Activated CD8-positive, alpha-beta memory T cell treated with anti-CD3 and anti-CD28 coated beads for 1 hour (primary cell): ENCODE measurements around the gene SNAPC1.
"Not testable (repeated sequence)": the region's sequence is repeated elsewhere in the genome, so short reads cannot be mapped to it uniquely, and the experiment has no call there.

Source experiments
- DNase-seq, 2 donors: peaks; one replicate each; pipeline ENCODE4 v3.0.0-alpha.2; 2020; ENCODE audit warnings: low read depth in 1 of 2; ENCODE audit errors: extremely low read depth in 1 of 2

The SNAPC1 gene

GRCh38 chr14:61749264-61749663, 13.0 kb upstream of the SNAPC1 start:
- no peak for DNase-seq

DNA sequence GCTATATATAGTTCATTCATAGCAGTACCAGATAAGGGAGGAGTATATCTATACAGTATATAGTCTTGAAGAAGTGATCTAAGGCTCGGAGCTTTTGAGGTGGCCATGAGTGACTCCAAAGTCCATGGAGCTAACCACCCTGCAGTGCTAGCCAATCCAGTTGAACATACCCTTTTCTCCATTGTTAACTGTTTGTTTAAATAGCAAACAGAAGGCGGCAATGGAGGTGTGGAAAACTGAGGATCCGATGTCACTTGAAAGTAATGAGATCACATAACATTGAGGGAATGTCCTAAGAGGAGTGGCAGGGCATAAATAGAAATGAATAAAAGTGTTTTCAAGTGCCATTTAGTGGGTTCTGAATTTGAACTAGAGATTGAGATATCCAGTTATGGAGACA, 12.4 kb upstream of the SNAPC1 start:
- DNase-seq = no peak

DNA sequence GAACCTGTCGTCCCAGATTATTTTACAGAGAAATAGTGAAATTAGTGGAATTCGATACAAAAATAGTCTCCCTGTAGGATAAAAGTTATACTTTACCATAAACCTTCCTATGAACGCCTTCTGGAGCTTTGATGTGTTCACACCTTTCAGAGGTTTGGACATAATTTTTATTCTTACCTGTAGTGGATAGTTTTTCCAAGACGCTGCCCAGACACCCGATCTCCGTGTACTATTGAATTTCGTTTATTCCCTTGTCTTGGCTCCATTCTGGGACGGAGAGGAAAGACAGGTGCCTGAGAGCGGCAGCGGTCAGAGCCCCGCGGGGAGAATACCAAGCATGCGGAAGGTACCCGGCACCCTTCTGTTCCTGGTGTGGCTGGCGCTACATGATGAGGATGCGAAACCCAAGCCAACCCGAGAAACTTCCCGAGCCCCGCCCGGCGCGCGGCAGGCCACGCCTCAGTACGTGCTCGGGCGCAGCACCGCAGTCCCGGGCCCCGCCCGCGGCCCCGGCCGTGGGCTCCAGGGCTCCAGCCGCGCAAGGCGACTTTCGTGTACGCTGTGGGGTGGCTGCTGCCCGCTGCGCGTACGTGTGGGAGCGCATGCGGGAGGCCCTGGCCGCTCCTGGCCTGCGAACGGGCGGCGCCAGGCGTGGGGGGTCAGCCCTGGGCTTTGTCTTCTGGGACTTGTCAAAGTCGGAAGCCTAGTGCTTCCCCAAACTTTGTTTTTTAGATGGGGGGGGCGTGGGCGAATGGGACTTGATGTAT, 11.3 kb upstream of the SNAPC1 start:
- DNase-seq = peak; percentile 27 to 65

GRCh38 chr14:61751475-61751989, 10.7 kb upstream of the SNAPC1 start:
- no peak for DNase-seq

- DNase-seq = no peak
Observed at GRCh38 chr14:61752626-61753025, 9.6 kb upstream of the SNAPC1 start.

- no peak for DNase-seq
Observed at GRCh38 chr14:61753631-61754030, 8.6 kb upstream of the SNAPC1 start.

DNA sequence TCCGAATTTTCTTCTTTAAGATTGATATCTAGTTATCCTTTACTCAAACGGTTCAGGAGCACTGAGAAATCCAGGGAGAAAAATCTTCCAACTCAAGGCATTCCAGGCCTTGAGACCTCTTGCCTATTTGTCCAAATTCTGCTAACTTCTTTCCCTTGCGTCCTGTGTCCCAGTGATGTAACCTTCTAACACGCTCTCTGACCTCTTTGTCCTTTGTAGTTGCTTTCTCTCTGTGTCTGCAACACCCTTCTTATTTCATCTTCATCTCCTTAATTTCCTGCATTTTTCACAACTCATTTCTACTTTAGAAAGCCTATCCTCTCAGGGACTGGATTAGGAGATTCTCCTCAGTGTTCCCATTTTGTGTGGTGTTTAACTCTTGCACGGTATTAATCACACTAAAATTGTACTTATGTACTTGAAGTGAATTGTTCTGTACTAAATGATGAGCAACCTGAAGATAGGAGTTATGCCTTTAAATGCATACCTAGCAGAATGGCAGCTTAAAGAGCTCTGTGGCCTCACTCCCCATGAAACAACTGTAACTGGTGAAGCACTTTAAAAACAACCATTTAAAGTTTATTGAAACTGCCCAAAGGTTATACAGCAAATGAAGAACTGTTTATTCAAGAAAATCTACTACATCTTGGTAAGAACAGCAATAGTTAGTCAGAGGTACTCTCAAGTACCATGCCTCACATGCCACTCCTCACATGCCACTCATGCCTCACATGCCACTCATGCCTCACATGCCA, 7.4 kb upstream of the SNAPC1 start:
- no peak for DNase-seq

DNA sequence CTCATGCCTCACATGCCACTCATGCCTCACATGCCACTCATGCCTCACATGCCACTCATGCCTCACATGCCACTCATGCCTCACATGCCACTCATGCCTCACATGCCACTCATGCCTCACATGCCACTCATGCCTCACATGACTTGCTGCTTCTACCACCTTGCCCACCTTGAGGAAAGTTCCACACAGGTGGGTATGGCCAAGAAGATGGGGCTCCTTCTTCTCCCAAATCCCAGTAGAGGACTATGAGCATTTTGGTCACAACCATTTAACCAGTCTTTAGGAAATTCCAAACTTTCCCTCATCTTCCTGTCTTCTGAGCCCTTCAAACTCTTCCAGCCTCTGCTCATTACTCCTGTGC, 6.9 kb upstream of the SNAPC1 start:
- not testable (repeated sequence) for DNase-seq

DNA sequence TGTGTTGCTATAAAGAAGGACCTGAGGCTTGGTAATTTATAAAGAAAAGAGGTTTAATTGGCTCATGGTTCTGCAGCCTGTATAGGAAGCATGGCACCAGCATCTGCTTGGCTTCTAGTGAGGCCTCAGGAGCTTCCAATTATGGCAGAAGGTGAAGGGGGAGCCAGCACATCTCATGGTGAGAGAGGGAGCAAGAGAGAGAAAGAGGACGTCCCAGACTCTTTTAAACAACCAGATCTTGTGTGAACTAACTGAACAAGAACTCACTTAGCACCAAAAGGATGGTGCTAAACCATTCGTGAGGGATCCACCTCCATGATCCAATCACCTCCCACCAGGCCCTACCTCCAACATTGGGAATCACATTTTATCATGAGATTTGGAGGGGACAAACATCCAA, 6.1 kb upstream of the SNAPC1 start:
- no peak for DNase-seq

DNA sequence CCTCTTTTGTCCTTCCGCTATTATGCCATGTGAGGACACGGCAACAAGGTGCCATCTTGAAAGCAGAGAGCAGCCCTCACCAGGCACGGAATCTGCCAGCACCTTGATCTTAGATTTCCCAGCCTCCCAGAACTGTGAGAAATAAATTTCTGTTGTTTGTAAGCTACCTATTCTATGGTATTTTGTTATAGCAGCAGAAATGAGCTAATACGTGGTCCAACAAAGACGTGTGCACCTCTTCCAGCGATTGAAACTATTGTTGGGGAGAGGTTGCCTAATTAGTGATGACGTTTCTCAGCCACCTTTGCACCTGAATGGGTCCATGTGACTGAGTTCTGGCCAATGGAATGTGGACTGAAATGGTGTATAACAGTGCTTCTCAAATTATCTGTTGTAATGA, 2.3 kb upstream of the SNAPC1 start:
- no peak for DNase-seq

- no peak for DNase-seq
Observed at GRCh38 chr14:61761557-61761956, 663 bp upstream of the SNAPC1 start.

DNA sequence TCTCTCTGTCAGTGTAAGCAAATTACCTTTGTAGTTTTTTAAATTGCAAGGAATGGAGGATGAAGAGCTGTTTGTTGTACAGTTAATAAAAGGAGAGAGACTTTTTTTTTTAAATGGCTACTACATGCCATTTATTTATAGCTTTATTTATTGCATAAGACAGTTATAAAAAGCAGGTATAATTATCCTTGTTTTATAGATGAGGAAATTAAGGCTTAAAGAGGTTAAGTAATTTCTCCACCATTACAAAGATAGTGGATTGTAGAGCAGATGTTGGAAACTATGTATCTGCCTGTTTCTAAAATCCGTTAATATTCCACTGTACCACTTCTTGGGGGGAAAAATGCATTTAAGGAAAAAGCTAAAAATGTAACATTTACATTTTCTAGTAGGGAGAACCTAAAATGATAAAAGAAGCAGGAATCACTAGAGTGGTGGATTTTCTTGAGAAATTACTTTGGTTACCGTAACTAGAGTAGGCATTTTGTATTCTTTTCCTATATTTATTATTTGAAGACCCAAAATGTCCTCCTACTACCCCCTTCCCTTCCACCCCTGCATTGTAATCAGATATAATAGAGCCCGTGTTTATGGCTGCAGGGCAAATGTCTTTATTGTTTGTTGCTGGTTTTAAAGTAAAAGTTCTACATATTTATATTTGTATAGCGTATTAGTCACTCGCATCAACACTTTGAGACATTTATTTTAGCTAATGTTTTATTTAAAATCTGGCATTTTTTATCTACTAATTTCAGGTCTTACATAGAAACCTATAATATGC, 2.3 kb downstream of the SNAPC1 start:
- DNase-seq = no peak

DNA sequence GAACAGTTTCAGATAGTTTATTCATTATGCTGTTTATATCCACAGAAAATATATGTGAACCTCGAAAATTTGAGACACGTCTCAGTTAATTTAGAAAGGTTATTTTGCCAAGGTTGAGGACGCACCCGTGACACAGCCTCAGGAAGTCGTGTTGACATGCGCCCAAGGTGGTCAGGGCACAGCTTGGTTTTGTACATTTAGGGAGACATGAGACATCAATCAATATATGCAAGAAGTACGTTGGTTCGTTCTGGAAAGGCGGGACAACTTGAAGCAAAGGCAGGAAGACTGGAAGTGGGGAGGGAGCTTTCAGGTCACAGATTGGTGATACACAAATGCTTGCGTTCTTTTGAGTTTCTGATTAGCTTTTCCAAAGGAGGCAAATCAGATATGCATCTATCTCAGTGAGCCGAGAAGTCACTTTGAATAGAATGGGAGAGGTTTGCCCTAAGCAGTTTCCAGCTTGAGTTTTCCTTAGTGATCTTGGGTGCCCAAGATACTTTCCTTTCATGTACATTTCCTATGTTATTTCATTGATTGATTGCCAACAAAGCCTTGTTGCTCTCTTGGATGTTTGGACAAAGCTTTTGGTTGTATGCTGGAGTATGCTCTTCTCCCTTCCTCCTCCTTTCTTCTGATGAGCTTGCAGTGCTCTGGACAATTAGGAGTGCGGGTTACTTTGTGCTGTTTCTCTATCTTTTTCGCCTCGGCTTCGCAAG, 3.2 kb downstream of the SNAPC1 start:
- DNase-seq = no peak

DNA sequence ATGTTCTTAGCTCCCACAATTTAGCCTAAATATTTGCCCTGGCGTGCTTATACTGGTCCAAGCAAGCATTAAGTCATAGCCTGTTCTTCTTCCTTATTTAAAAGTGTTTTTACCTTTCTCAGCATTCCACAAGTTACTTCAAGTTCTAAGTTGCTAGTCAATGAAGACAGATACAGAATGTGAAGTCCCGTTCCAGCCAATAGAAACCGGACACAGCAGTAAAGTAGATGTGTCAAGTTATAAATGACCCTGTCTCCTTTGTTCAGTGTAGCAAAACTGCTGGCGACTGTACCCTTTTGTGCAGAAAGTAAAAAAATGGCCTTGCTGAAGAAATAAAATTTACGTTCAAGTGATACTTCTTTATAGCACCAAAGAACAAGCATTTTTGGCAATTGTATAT, 3.9 kb downstream of the SNAPC1 start:
- no peak for DNase-seq

- no peak for DNase-seq
Observed at GRCh38 chr14:61768240-61768639, 6.0 kb downstream of the SNAPC1 start.

DNA sequence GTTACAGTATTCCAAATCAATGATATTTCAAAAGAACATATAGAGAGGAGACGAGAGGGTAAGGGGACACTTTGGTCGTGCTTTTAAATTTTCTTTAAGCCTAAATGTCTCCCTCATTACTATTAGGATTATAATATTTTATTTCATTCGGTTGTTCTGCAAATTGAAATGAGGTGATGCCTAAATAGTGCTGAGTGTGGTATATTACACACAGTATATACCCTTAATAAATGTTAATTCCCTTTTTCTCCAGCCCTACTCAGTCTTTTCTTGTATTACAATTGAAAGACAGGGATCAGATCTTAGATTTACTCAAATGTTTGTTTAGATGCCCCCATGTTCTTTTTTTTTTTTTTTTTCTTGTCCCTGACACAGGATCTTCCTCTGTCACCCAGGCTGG, 7.7 kb downstream of the SNAPC1 start:
- no peak for DNase-seq

GRCh38 chr14:61774861-61775260, 12.6 kb downstream of the SNAPC1 start:
- no peak for DNase-seq

- no peak for DNase-seq
Observed at GRCh38 chr14:61780125-61780524, 17.9 kb downstream of the SNAPC1 start.

DNA sequence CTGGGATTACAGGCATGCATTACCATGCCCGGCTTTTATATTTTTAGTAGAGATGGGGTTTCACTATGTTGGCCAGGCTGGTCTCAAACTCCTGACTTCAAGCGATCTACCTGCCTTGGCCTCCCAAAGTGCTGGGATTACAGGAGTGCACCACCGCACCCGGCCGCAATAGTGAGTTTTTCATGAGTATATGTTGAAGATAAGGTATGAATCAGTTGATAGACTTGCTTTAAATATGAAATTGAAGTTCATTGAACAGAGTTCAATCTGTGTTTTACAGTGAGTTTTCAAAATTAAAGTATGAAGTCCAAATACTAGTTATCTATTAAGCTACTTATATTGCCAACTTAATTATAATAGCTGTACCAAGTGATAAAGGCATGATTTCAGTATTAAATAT, 35.1 kb downstream of the SNAPC1 start:
- DNase-seq = no peak

DNA sequence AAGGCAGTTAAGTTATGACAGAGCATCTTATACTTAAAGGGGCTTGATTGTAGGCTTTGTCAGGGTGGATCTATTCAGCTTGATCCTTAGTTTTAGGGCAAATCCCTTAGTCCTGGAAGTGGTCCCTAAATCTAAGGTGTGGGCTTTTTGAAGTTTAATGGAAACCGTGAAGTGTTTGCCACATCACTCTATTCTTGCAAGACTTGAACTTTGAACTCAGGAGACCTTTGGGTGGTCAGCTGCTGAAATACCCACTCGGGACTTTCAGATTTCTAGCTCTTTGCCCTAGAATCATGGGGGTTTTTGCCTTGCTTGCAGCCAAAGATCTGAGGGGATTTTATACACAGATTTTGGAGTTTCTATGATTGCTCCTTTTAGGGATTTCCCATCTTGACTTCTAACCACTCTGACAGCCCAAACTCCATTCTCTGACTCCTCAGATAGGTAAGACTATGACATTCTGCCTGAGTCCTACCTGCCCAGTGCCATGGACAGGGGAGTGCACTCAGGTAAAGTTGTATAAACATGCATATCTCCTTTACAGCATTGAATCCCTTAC, 39.9 kb downstream of the SNAPC1 start:
- no peak for DNase-seq

- no peak for DNase-seq
Observed at GRCh38 chr14:61803755-61804154, 41.5 kb downstream of the SNAPC1 start.
